H9 (cell line): ENCODE measurements around the gene IQCF6. TPM values are rescaled to one million over a fixed set of nuclear protein-coding genes. Genes with fewer than 3 reads are reported as not detected.
"Not testable (repeated sequence)": the region's sequence is repeated elsewhere in the genome, so short reads cannot be mapped to it uniquely, and the experiment has no call there.

Experiments used
- DNase-seq: peaks from one replicate; pipeline ENCODE4 v3.0.0-alpha.2; 2017
- H2AFZ ChIP-seq: one replicate; pipeline ENCODE4 v1.6.1; 2013; ENCODE audit warnings: mild to moderate bottlenecking, low read length, control low read depth, moderate library complexity
- H2AK5ac ChIP-seq: 2 replicates; pipeline ENCODE4 v1.6.1; 2013; ENCODE audit warnings: low read length, control low read depth, mixed read lengths; ENCODE audit not compliant: insufficient read length
- H2BK120ac ChIP-seq: one replicate; pipeline ENCODE4 v1.6.1; 2013; ENCODE audit warnings: low read depth, mild to moderate bottlenecking, low read length, control low read depth, inconsistent platforms; ENCODE audit not compliant: poor library complexity, severe bottlenecking
- H2BK12ac ChIP-seq: 2 replicates; pipeline ENCODE4 v1.6.1; 2013; ENCODE audit warnings: low read length, control low read depth, mixed read lengths, low read depth; ENCODE audit not compliant: insufficient read length
- H2BK15ac ChIP-seq: 2 replicates; pipeline ENCODE4 v1.6.1; 2013; ENCODE audit warnings: low read depth, low read length, control low read depth
- H2BK20ac ChIP-seq: one replicate; pipeline ENCODE4 v1.6.1; 2013; ENCODE audit warnings: low read depth, mild to moderate bottlenecking, low read length, control low read depth, inconsistent platforms; ENCODE audit not compliant: poor library complexity, severe bottlenecking
- H2BK5ac ChIP-seq: 2 replicates; pipeline ENCODE4 v1.6.1; 2013; ENCODE audit warnings: low read length, control low read depth, mixed read lengths; ENCODE audit not compliant: insufficient read length
- H3K14ac ChIP-seq: 2 replicates; pipeline ENCODE4 v1.6.1; 2013; ENCODE audit warnings: low read length, control low read depth; ENCODE audit not compliant: insufficient read depth
- H3K18ac ChIP-seq: 2 replicates; pipeline ENCODE4 v1.6.1; 2013; ENCODE audit warnings: low read depth, mild to moderate bottlenecking, mixed read lengths, low read length, control low read depth; ENCODE audit not compliant: insufficient read length
- H3K23ac ChIP-seq: 2 replicates; pipeline ENCODE4 v1.6.1; 2013; ENCODE audit warnings: low read length, control low read depth, mixed read lengths, low read depth; ENCODE audit not compliant: insufficient read length
- H3K23me2 ChIP-seq: 2 replicates; pipeline ENCODE4 v1.6.1; 2013; ENCODE audit warnings: low read depth, mild to moderate bottlenecking, mixed read lengths, low read length, control low read depth; ENCODE audit not compliant: insufficient read length, poor library complexity, severe bottlenecking
- H3K27ac ChIP-seq: 2 replicates; pipeline ENCODE4 v1.5.1; 2013; ENCODE audit warnings: low read length, control low read depth, mixed read lengths, low read depth; ENCODE audit not compliant: insufficient read length
- H3K27me3 ChIP-seq: 2 replicates; pipeline ENCODE4 v1.6.1; 2013; ENCODE audit warnings: low read length, control low read depth, inconsistent platforms; ENCODE audit not compliant: insufficient read depth
- H3K4ac ChIP-seq: 2 replicates; pipeline ENCODE4 v1.6.1; 2013; ENCODE audit warnings: low read depth, mild to moderate bottlenecking, control low read depth, inconsistent platforms, low read length, moderate library complexity
- H3K4me1 ChIP-seq: 2 replicates; pipeline ENCODE4 v1.6.1; 2013; ENCODE audit warnings: low read length, control low read depth, inconsistent platforms; ENCODE audit not compliant: insufficient read depth
- H3K4me2 ChIP-seq: 2 replicates; pipeline ENCODE4 v1.6.1; 2013; ENCODE audit warnings: low read length, control low read depth, mixed read lengths; ENCODE audit not compliant: insufficient read length, insufficient read depth
- H3K56ac ChIP-seq: 2 replicates; pipeline ENCODE4 v1.6.1; 2013; ENCODE audit warnings: low read depth, mild to moderate bottlenecking, mixed read lengths, low read length, control low read depth; ENCODE audit not compliant: insufficient read length
- H3K79me1 ChIP-seq: 2 replicates; pipeline ENCODE4 v1.6.1; 2013; ENCODE audit warnings: low read depth, mild to moderate bottlenecking, moderate library complexity, low read length, control low read depth, inconsistent platforms; ENCODE audit not compliant: insufficient read depth, poor library complexity, severe bottlenecking
- H3K79me2 ChIP-seq: 2 replicates; pipeline ENCODE4 v1.6.1; 2013; ENCODE audit warnings: low read length, control low read depth, inconsistent platforms; ENCODE audit not compliant: insufficient read depth
- H3K9ac ChIP-seq: 2 replicates; pipeline ENCODE4 v1.6.1; 2013; ENCODE audit warnings: low read length, control low read depth, mixed read lengths; ENCODE audit not compliant: insufficient read length; ENCODE audit errors: extremely low read depth
- H3K9me3 ChIP-seq: one replicate; pipeline ENCODE4 v1.6.1; 2013; ENCODE audit warnings: low read depth, low read length, inconsistent platforms; ENCODE audit not compliant: control insufficient read depth
- H3T11ph ChIP-seq: one replicate; pipeline ENCODE4 v1.6.1; 2013; ENCODE audit warnings: mild to moderate bottlenecking, low read length, control low read depth, inconsistent platforms
- H4K20me1 ChIP-seq: one replicate; pipeline ENCODE4 v1.6.1; 2013; ENCODE audit not compliant: control insufficient read depth, insufficient read length, insufficient read depth
- H4K5ac ChIP-seq: 2 replicates; pipeline ENCODE4 v1.6.1; 2013; ENCODE audit warnings: low read depth, mild to moderate bottlenecking, mixed read lengths, low read length, control low read depth; ENCODE audit not compliant: insufficient read length
- H4K8ac ChIP-seq: replicated peaks from 2 replicates; pipeline ENCODE4 v1.6.1; 2013; ENCODE audit warnings: low read length, control low read depth, mixed read lengths, low read depth; ENCODE audit not compliant: insufficient read length
- H4K91ac ChIP-seq: 2 replicates; pipeline ENCODE4 v1.6.1; 2013; ENCODE audit warnings: low read depth, mild to moderate bottlenecking, moderate library complexity, mixed read lengths, low read length, control low read depth; ENCODE audit not compliant: insufficient read length
- H3K27ac Mint-ChIP-seq, 3 experiments: 2 replicates in 2 of 3; 3 replicates in 1 of 3; pipeline ENCODE4 v1.8.0; 2020 to 2021; ENCODE audit warnings: mixed read lengths in 3 of 3, mild to moderate bottlenecking in 1 of 3, moderate library complexity in 1 of 3
- H3K27me3 Mint-ChIP-seq: 2 replicates; pipeline ENCODE4 v1.8.0; 2021; ENCODE audit warnings: low read depth, mild to moderate bottlenecking, moderate library complexity, mixed read lengths
- H3K36me3 Mint-ChIP-seq, 3 experiments: 2 replicates in 2 of 3; 3 replicates in 1 of 3; pipeline ENCODE4 v1.8.0; 2020 to 2021; ENCODE audit warnings: low read depth in 3 of 3, mixed read lengths in 3 of 3; ENCODE audit not compliant: insufficient read depth in 1 of 3
- H3K4me1 Mint-ChIP-seq, 2 experiments: 2 replicates each; pipeline ENCODE4 v1.8.0; 2020; ENCODE audit warnings: mixed read lengths in 2 of 2
- H3K4me3 Mint-ChIP-seq, 2 experiments: 2 replicates in 1 of 2; 3 replicates in 1 of 2; pipeline ENCODE4 v1.8.0; 2020 to 2021; ENCODE audit warnings: mild to moderate bottlenecking in 2 of 2, mixed read lengths in 2 of 2, moderate library complexity in 1 of 2
- H3K9me3 Mint-ChIP-seq, 2 experiments: 2 replicates in 1 of 2; 3 replicates in 1 of 2; pipeline ENCODE4 v1.8.0; 2020; ENCODE audit warnings: mild to moderate bottlenecking in 2 of 2, mixed read lengths in 2 of 2, moderate library complexity in 1 of 2
- CTCF ChIP-seq: fragments of 200-600 bp; sonication (generic); conservative IDR thresholded peaks from 3 replicates; pipeline ENCODE4 v1.8.0; 2021; ENCODE audit warnings: antibody characterized with exemption, mild to moderate bottlenecking
- WGBS: extraction: QIAGEN DNeasy Blood & Tissue Kit; methylation state at CpG from one replicate; pipeline ENCODE4 v1.1.7; 2013; ENCODE audit warnings: missing lambda C conversion rate, low lambda C conversion rate, mixed read lengths; ENCODE audit not compliant: insufficient read length; ENCODE audit errors: extremely low coverage; 5-methylcytosine and 5-hydroxymethylcytosine counted together
- total RNA-seq: library from RNA; stranded (reverse); gene quantifications from 2 replicates; pipeline ENCODE4 v1.2.1, GENCODE V29; 2021

Gene IQCF6
- total RNA-seq, 1 experiment from 2014 or later, result not detected

GRCh38 chr3:51789437-51789836, 10.4 kb upstream of the IQCF6 start:
- H4K20me1 ChIP-seq, result no peaks in the 10 kb centered on the region
- no peak overlapping the region for H3K56ac ChIP-seq
- no peak for DNase-seq
- H2BK120ac ChIP-seq, result no peak overlapping the region
- peaks cover 12 to 25% of the 10 kb centered on the region in 2 experiments for H3K4me1 Mint-ChIP-seq
- H2BK12ac ChIP-seq, result no peak overlapping the region
- no peak overlapping the region for H4K8ac ChIP-seq
- H3K4ac ChIP-seq, result no peak overlapping the region
- H2AK5ac ChIP-seq, result no peak overlapping the region
- no peak overlapping the region for H3K23ac ChIP-seq
- no peak overlapping the region for H4K5ac ChIP-seq
- no peak overlapping the region for H3K14ac ChIP-seq
- H3K23me2 ChIP-seq, result no peaks in the 10 kb centered on the region
- H3K36me3 Mint-ChIP-seq, result peaks cover 3 to 8% (median 3%) of the 10 kb centered on the region in 3 experiments; a peak in 3 of 7 replicates
- H3K4me1 ChIP-seq, result no peaks in the 10 kb centered on the region
- H2BK15ac ChIP-seq, result no peak overlapping the region
- no peaks in the 10 kb centered on the region for H3K9me3 ChIP-seq
- H3K27ac ChIP-seq, result no peak overlapping the region
- H3K27ac Mint-ChIP-seq, result no peak overlapping the region
- no peaks in the 10 kb centered on the region for H3K79me2 ChIP-seq
- no peaks in the 10 kb centered on the region; the same call in none of the 2 replicates for H3K27me3 Mint-ChIP-seq
- no peaks in the 10 kb centered on the region for H3K79me1 ChIP-seq
- no peak overlapping the region for H3T11ph ChIP-seq
- no peak overlapping the region for H3K18ac ChIP-seq
- no peak overlapping the region for H2AFZ ChIP-seq
- H3K27me3 ChIP-seq, result no peaks in the 10 kb centered on the region
- H3K4me3 Mint-ChIP-seq, result no peak overlapping the region
- peaks cover 0 to 6% of the 10 kb centered on the region in 2 experiments; a peak in 2 of 5 replicates for H3K9me3 Mint-ChIP-seq
- no peak for TF ChIP-seq CTCF
- no peak overlapping the region for H3K9ac ChIP-seq
- H2BK5ac ChIP-seq, result no peak overlapping the region
- no peak overlapping the region for H3K4me2 ChIP-seq
- WGBS, result no CpG with 5 or more reads among the region's 1 CpG
- H2BK20ac ChIP-seq, result no peak overlapping the region
- H4K91ac ChIP-seq, result no peak overlapping the region

GRCh38 chr3:51787576-51787975, 8.5 kb upstream of the IQCF6 start:
- not testable (repeated sequence) for H3K4me3 Mint-ChIP-seq, H3K4me1 ChIP-seq, H3K9me3 Mint-ChIP-seq, H3K27ac Mint-ChIP-seq, H2BK12ac ChIP-seq, H3K36me3 Mint-ChIP-seq, DNase-seq, H3K27me3 ChIP-seq, H2BK15ac ChIP-seq, H3T11ph ChIP-seq, H4K91ac ChIP-seq, H4K8ac ChIP-seq, H3K27ac ChIP-seq, H3K79me2 ChIP-seq, H2AK5ac ChIP-seq, H3K4me1 Mint-ChIP-seq, H2BK120ac ChIP-seq, H3K9me3 ChIP-seq, H3K9ac ChIP-seq, H3K18ac ChIP-seq, H3K4me2 ChIP-seq, H2BK20ac ChIP-seq, H3K23me2 ChIP-seq, H2AFZ ChIP-seq, H2BK5ac ChIP-seq, H3K14ac ChIP-seq, H3K27me3 Mint-ChIP-seq, H3K4ac ChIP-seq, H4K5ac ChIP-seq, H3K79me1 ChIP-seq, H3K56ac ChIP-seq, H4K20me1 ChIP-seq, H3K23ac ChIP-seq
